Right atrium auricular region (tissue), 2 donors: ENCODE data around the gene AXIN1. TPM values are rescaled to one million over a fixed set of nuclear protein-coding genes. Genes with fewer than 3 reads are reported as not detected.
A peak's percentile ranks its signal among the peaks of the same experiment; 100 is the strongest.

Source experiments
- DNase-seq: peaks from one replicate; pipeline ENCODE4 v3.0.0-alpha.2; 2019; ENCODE audit warnings: low spot score
- H3K27ac ChIP-seq, 2 donors: fragments of 200-600 bp; sonication (generic); 1 replicate in 1 of 2; 2 replicates in 1 of 2; pipeline ENCODE4 v1.5.1; 2016 to 2019
- H3K27me3 ChIP-seq, 2 donors: fragments of 200-600 bp; sonication (generic); one replicate each; pipeline versions ENCODE4 v1.5.1 to v1.6.0; 2017 to 2019
- H3K36me3 ChIP-seq: fragments of 200-600 bp; sonication (generic); one replicate; pipeline ENCODE4 v1.5.1; 2016
- H3K4me1 ChIP-seq, 2 donors: fragments of 200-600 bp; sonication (generic); one replicate each; pipeline versions ENCODE4 v1.5.1 to v1.6.0; 2017 to 2019
- H3K4me3 ChIP-seq, 2 donors: fragments of 200-600 bp; sonication (generic); 1 replicate in 1 of 2; 2 replicates in 1 of 2; pipeline ENCODE4 v1.5.1; 2017 to 2019; ENCODE audit warnings: mild to moderate bottlenecking in 1 of 2, moderate library complexity in 1 of 2
- H3K9me3 ChIP-seq, 2 donors: fragments of 200-600 bp; sonication (generic); one replicate each; pipeline ENCODE4 v1.5.1; 2019
- total RNA-seq, 2 donors: library from RNA; depleted of rRNA; stranded (reverse); fragments of >200 nt; gene quantifications; one replicate each; pipeline ENCODE4 v1.1.0, GENCODE V29; 2016
- TF ChIP-seq, protein P1 (sequence below), 2 donors: fragments of 200-600 bp; sonication (generic); IDR thresholded peaks; one replicate each; pipeline ENCODE4 v1.5.1; 2019; ENCODE audit warnings: antibody characterized with exemption in 2 of 2

Gene AXIN1
- total RNA-seq, 2 donors from 2014 or later: 12.9 to 19.4 TPM

DNA sequence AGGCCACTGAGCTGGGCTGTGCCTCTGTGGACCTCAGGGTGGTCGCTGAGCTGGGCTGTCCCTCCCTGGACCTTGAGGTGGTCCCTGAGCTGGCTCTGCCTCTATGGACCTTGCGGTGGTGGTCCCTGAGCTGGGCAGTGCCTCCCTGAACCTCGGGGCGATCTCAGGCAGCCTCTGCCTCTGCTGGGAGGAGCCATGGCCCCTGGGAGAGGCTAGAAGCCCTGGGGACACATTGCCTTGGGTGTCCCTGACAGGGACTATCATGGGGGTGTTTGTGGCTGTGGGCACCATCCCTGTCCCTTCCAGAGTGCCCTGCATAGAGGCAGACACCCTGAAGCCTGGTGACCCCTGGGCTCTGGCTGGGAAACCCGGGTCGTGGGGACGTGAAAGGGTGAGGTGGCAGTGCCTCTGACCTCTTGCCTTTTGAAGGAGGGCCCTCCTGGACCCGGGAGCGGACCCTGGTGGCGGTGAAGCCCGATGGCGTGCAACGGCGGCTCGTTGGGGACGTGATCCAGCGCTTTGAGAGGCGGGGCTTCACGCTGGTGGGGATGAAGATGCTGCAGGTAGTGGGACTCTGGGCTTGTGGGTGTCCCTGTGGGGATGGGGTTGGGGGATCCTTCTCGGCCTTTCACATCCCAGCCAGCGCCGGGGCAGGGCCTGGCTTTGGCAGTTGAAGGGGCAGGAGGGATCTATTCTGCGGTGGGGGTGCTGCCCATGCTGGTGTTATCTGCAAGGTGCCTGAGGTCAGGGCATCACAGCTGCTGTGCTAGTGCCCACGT, 46.2 kb upstream of the AXIN1 start:
- Histone ChIP-seq H3K4me1 (peaks cover 0 to 23% of the 10 kb centered on the region in 2 donors), H3K27ac (peak overlapping the region; percentile 81 to 88), H3K36me3 (no peaks in the 10 kb centered on the region), H3K27me3 (no peaks in the 10 kb centered on the region), H3K9me3 (no peaks in the 10 kb centered on the region), H3K4me3 (no peak overlapping the region)
- TF ChIP-seq, protein P1, sequence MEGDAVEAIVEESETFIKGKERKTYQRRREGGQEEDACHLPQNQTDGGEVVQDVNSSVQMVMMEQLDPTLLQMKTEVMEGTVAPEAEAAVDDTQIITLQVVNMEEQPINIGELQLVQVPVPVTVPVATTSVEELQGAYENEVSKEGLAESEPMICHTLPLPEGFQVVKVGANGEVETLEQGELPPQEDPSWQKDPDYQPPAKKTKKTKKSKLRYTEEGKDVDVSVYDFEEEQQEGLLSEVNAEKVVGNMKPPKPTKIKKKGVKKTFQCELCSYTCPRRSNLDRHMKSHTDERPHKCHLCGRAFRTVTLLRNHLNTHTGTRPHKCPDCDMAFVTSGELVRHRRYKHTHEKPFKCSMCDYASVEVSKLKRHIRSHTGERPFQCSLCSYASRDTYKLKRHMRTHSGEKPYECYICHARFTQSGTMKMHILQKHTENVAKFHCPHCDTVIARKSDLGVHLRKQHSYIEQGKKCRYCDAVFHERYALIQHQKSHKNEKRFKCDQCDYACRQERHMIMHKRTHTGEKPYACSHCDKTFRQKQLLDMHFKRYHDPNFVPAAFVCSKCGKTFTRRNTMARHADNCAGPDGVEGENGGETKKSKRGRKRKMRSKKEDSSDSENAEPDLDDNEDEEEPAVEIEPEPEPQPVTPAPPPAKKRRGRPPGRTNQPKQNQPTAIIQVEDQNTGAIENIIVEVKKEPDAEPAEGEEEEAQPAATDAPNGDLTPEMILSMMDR (IDR thresholded peaks at IDR 0.05): no peak
- DNase-seq: no peak

DNA sequence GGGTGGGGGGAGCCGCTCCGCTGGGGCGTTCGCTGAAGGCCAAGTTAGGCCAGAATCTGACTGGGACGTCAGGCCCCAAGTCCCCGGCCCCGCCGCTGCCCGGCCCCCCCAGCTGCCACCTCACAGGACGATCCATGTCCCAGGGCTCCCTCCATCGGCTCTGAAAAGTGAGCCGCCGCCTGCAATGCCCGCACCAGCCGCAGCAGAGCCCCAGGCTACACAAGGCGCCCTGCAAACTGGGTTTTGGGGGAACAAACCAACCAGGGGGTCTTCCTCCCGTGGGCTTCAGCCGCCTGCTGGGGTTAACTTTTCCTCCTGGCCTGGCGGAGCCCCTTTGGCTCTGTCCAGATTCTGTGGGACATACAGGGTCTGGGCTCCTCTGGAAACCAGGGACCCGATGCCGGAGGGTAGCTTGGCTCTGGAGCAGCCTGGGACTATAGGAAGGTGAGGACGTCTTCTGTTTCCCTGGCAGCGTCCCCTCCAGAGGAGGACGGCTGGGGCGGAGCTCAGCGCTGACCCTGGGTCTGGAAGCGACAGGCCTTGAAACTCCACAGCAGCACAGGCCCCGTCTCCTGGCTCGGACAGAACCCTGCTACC, 45.3 kb upstream of the AXIN1 start:
- Histone ChIP-seq H3K27ac (peak overlapping the region; percentile 81 to 88), H3K9me3 (no peaks in the 10 kb centered on the region), H3K4me3 (peak overlapping the region; percentile 60 to 71), H3K4me1 (peaks cover 0 to 23% of the 10 kb centered on the region in 2 donors), H3K36me3 (no peaks in the 10 kb centered on the region), H3K27me3 (no peaks in the 10 kb centered on the region)
- DNase-seq: peak; percentile 77
- TF ChIP-seq, protein P1 (IDR thresholded peaks at IDR 0.05): peak; percentile 21 to 63

DNA sequence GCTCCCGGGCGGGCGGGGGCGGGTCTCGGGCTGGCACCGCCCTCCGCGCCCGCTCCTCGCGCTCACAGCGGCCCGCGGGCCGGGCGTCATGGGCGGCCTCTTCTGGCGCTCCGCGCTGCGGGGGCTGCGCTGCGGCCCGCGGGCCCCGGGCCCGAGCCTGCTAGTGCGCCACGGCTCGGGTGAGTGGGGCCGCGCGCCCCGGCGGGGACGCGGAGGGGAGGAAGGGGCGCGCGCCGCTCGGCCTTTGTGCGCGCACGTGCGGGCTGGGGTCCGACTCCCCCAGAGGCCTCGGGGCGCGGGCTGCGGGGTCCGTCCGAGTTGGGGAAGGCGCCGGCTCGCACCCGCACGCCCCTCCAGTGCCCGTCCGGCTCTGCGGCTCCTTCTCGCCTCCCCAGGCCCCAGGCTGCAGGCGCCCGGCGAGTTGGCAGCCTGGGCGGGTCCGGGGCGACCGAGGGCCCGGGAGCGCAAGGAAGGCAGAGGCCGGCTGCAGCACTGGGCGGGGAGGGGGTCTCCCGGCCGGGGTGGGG, 44.7 kb upstream of the AXIN1 start, which contains the start of gene NME4:
Gene NME4 (plus strand): TSS at position 65 of the 527 bp plus-strand sequence. CDS start 24 bp downstream, at position 89.
- H3K4me3 ChIP-seq: peak within 1 kb of the TSS; percentile 60 to 71
- peak within 1 kb of the TSS; percentile 81 to 88 for H3K27ac ChIP-seq
- H3K27me3 ChIP-seq: no peaks in the 10 kb centered on the region
- peaks cover 0 to 21% of the 10 kb centered on the region in 2 donors for H3K4me1 ChIP-seq
- H3K9me3 ChIP-seq: no peaks in the 10 kb centered on the region
- no peaks in the 10 kb centered on the region for H3K36me3 ChIP-seq
- no peak for DNase-seq
- TF ChIP-seq, protein P1 (IDR thresholded peaks at IDR 0.05): no peak

DNA sequence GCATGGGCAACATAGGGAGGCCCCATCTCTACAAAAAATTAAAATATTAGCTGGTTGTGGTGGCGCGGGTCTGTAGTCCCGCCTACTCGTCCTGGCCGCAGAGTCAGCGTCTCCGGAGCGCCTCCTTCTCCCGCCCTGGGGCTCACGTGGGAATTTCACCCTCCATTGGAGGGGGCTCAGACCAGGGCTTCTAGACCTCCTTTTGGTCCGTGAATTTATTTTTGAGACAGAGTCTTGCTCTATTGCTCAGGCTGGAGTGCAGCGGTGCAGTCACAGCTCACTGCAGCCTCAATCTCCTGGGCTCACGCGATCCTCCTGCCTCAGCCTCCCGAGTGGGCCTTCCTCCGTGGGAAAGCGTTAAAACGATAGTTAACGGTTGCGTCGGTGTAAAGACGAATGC, 44.1 kb upstream of the AXIN1 start:
- no peaks in the 10 kb centered on the region for H3K9me3 ChIP-seq
- peaks cover 0 to 20% of the 10 kb centered on the region in 2 donors for H3K4me1 ChIP-seq
- H3K36me3 ChIP-seq: no peaks in the 10 kb centered on the region
- DNase-seq: no peak
- TF ChIP-seq, protein P1 (IDR thresholded peaks at IDR 0.05): no peak
- H3K27me3 ChIP-seq: no peaks in the 10 kb centered on the region
- peak overlapping the region; percentile 60 to 71 for H3K4me3 ChIP-seq
- H3K27ac ChIP-seq: peak overlapping the region; percentile 64 to 88

DNA sequence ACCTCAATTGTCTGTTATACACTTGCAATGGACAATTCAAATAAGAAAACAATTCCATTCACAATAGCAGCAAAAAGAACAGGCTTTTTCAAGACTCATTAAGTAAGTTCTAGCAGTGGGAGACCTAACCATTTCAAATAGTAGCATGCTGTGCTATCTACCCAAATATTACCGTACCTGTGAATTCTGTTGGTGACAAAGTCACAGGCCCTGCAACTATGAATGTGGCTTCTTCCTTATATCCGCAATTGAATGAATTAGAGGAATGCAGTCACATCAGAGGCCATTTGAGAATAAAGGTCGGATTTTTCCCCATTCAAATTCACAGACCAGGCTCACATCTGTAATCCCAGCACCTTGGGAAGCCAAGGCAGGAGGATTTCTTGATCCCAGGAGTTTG, 43.7 kb upstream of the AXIN1 start:
- no peaks in the 10 kb centered on the region for H3K27me3 ChIP-seq
- no peaks in the 10 kb centered on the region for H3K36me3 ChIP-seq
- TF ChIP-seq, protein P1 (IDR thresholded peaks at IDR 0.05): no peak
- no peak for DNase-seq
- H3K4me3 ChIP-seq: peak overlapping the region in 1 of 2 donors; percentile 71
- H3K4me1 ChIP-seq: peaks cover 0 to 20% of the 10 kb centered on the region in 2 donors
- no peaks in the 10 kb centered on the region for H3K9me3 ChIP-seq
- H3K27ac ChIP-seq: peak overlapping the region; percentile 64 to 88
